Stimulated activated CD8-positive, alpha-beta memory T cell treated with anti-CD3 and anti-CD28 coated beads, Interleukin-15, amount 100 ng/mL, for 4 hours (primary cell): ENCODE results near the gene GALR2.
"Not testable (repeated sequence)": the region's sequence is repeated elsewhere in the genome, so short reads cannot be mapped to it uniquely, and the experiment has no call there.

Experiments used
- DNase-seq, 2 donors: peaks; one replicate each; pipeline ENCODE4 v3.0.0-alpha.2; 2020; ENCODE audit warnings: low read depth in 2 of 2

The GALR2 gene, protein sequence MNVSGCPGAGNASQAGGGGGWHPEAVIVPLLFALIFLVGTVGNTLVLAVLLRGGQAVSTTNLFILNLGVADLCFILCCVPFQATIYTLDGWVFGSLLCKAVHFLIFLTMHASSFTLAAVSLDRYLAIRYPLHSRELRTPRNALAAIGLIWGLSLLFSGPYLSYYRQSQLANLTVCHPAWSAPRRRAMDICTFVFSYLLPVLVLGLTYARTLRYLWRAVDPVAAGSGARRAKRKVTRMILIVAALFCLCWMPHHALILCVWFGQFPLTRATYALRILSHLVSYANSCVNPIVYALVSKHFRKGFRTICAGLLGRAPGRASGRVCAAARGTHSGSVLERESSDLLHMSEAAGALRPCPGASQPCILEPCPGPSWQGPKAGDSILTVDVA

DNA sequence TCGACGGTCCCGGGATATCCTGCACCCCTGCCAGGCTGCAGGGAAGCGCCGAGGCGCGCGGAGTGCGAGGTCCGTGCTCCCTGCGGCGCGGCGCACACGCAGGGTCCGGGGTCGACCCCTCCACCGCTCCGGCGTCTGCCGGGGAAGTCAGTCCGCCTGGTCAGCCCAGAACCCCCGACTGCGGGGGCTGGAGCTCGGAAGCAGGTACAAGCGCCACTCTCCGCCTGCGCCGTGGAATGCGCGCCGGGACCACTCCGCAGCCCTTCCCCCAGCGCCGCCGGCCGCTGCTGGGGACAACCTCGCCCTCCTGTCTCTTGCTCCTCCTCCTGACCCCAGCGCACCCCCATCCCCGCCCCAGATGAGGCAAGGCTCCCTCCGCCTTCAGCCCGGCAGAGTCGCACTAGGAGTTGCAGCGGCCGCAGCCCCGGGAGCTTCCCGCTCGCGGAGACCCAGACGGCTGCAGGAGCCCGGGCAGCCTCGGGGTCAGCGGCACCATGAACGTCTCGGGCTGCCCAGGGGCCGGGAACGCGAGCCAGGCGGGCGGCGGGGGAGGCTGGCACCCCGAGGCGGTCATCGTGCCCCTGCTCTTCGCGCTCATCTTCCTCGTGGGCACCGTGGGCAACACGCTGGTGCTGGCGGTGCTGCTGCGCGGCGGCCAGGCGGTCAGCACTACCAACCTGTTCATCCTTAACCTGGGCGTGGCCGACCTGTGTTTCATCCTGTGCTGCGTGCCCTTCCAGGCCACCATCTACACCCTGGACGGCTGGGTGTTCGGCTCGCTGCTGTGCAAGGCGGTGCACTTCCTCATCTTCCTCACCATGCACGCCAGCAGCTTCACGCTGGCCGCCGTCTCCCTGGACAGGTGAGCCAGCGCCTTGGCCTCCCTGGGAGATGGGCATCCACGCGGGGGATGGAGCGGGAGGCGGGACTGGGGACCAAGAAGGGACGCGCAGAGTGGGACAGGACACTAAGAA, at the start of gene GALR2:
TSS of gene GALR2 (plus strand) at position 392 of the 974 bp plus-strand sequence. CDS start at position 495, 103 bp downstream.
- DNase-seq = no peak

- no peak for DNase-seq
Observed at GRCh38 chr17:76025294-76025693, 49.3 kb upstream of the GALR2 start.

DNA sequence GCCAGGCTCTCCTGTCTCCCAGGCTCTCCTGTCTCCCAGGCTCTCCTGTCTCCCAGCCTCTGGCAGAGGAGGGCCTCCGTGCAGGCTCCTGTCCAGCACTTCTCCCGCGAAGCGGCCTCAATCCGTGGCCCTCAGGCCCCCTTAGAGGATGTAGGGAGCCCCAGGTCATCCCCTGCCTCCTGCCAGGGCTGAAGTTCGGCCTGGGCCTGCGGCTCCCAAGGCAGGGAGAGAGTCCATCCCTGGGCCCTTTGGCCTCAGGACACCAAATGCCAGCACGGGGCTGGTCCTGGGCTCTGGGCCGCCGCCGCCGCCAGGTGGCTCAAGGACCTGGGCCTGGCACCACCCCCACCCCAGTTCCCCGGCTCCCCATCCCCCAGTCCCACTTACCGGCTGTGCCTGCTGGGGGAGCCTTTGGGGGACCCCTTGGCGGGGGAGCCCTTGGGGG, 47.8 kb upstream of the GALR2 start:
- no peak for DNase-seq

DNA sequence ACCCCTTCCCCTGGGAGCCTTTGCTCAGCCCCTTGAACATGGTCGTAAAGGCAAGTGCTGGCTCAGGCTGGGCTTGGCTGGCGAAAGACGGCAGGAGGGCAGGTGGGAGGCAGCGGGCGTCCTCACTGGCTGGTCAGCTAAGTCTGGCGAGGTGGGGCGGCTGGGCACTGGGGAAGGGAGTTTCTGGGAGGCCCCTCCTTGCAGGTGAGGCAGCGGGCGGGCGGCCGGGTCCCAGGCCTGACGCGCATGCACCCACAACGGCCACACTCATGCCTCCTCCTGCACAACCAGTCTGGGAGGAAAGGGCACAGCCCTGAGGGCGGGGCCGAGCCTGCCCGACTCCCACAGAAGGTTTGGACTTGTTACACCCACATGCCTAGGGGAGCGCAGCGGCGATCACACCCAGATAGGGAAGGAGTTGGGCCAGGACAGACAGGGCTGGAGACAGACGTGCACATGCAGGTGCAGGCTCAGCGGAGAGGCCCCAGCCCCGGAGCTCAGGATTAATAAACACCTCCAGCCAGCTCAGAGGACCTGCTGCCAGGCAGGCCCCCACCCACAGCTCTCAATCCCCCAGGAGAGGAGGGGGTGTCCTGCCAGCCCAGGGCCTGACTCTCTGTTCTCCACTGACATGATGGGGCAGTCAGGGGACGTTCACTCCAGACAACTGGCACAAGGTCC, 47.3 kb upstream of the GALR2 start, which contains the start of gene EVPL:
TSS of gene EVPL (minus strand) at position 148 of the 681 bp plus-strand sequence. CDS start at position 40, 108 bp downstream.
- no peak for DNase-seq

- no peak for DNase-seq
Observed at GRCh38 chr17:76032073-76032779, 42.4 kb upstream of the GALR2 start.

- DNase-seq = no peak
Observed at GRCh38 chr17:76032780-76033108, 41.8 kb upstream of the GALR2 start.

GRCh38 chr17:76033139-76033538, 41.4 kb upstream of the GALR2 start:
- DNase-seq = no peak

DNA sequence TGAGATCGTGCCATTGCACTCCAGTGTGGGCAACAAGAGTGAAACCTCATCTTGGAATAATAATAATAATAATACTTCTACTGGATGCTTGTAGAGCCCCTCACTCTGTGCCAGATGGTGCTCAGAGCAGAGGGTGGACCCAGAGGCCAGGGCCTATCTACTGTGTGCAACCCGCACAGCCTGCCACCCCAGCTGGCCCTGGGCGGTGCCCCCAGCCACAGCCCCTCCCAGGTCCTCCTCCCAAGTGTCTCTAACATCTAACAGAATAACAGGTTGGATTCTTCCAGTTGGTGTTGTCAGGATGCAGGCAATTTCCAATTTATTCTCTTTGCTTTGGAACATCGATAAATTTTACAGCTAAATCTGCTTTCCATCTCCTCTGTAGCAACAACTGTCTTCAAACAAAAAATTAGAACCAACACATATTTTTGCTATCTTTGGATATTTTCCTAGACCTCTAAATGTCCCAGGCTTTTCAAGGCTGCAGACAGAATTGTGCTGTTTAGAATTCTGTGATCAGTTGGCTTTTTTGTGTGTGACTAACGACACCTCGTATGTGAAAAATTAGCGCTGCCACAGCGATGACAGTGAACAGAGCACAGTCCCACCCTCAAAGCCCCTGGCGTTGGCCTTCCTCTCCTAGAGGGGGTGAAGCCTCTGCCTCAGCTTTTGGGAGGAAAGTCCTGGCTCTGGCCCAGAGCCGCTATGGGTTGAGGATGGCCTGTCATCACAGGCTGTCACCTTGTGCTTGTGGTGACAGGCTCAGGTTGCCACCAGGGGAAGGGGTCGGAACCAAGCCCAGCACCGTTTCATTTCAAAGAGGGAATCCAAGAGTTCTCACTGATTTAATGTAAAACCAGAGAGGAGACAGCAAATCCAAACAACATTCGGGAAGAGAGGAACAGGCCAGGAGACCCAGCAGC, 39.9 kb upstream of the GALR2 start:
- DNase-seq = no peak

DNA sequence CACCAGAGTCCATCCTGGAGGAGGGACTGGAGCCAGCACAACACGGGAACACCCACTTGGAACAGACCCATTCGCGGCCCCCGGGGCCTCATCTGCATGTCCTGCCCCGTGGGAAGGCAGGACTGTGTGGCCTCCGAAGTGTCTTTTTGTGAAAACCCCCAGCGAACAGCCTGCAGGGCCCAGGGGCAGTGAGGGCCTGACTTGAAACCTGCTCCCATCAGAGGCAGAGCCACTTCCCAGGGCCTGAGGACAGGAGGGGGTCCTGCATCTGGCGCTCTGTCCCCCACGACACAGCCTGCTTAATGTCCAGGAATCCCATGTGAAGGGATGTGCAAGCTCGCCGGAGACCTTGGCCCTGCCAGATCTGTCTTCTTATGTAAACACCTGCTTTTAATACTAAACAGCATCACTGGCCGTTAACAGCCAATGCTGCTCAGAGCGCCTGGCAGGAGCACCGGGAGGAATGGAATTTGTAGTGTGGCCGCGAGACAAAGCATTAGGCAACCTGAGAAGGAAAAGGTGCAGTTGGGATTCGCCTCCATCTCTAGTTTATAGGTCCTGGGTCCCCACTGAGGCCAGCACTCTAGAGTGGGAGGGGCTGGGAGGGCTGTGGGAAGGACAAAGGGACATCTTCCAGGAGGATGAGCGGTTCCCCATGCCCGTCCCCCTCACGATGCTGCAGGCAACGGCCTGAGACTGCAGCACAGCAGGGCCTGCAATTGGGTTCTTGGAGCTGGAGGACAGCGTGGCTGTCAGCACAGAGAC, 37.9 kb upstream of the GALR2 start:
- DNase-seq = no peak

- no peak for DNase-seq
Observed at GRCh38 chr17:76038050-76038449, 36.5 kb upstream of the GALR2 start.

DNA sequence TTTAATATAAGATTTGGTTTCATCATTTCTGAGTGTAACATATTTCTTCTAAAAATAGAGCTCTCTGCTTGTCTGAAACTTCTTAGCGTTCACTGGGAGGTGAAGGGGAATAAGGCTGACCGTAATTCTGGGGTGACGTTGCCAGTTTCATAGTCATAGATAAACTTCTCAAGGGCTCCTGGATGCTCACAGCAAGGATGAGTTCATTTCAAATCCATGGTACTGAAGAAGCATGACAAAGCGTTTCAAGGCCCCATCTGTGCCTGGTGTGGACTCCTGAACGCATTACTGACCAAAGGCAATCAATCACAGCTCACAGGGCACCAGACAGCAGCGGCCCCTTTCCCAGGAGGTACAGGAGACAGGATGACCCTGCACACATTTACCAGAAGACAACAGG, 35.5 kb upstream of the GALR2 start:
- no peak for DNase-seq

DNA sequence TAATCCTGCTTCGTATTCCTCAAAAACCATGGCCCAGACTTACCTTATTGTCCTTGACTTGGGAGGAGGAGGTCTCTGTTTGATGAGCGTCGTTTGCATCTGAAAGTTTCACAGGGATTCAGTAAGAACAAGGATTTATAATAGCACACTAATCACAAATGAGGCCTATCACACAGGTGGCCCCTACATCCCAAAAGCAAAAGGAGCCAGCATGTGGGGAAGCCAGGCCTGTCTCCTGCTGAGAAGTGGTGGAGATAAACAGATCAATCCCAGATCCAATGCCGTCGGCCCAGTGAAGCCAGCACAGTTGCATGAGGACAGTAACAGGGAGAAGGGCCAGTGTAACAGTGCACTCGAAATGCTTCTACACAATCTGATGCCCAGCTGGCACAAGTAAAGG, 34.2 kb upstream of the GALR2 start:
- no peak for DNase-seq

- not testable (repeated sequence) for DNase-seq
Observed at GRCh38 chr17:76042868-76043267, 31.7 kb upstream of the GALR2 start.

- not testable (repeated sequence) for DNase-seq
Observed at GRCh38 chr17:76044475-76045007, 30.0 kb upstream of the GALR2 start.

GRCh38 chr17:76046064-76046463, 28.5 kb upstream of the GALR2 start:
- no peak for DNase-seq

GRCh38 chr17:76048025-76048605, 26.5 kb upstream of the GALR2 start:
- no peak for DNase-seq

DNA sequence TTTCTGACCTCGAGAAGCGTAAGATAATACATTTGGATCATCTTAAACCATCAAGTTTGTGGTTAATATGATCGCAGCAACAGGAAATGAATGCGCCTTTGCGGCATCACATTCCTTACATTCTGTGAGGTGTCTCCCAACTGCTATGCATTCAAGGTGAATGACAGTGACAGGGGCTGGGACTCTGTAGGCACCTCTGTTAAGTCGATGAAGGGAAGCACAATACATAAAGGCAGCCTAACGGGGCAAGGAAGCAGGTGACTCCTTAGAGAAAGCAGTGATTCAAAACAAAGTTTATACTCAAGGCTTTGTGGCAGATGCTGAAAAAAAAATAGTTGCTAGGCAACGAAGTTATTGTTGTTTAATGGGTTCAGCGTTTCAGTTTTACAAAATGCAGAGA, 25.9 kb upstream of the GALR2 start:
- no peak for DNase-seq

- DNase-seq = no peak
Observed at GRCh38 chr17:76049239-76049638, 25.3 kb upstream of the GALR2 start.
